NOMO-1 (cell line): ENCODE data around the gene MYH14.

ENCODE experiments used
- DNase-seq, 2 experiments: peaks; one replicate each; lab custom pipeline; 2025; ENCODE audit not compliant: unreplicated experiment in 2 of 2; lab: John Stamatoyannopoulos, UW

The MYH14 gene

DNA sequence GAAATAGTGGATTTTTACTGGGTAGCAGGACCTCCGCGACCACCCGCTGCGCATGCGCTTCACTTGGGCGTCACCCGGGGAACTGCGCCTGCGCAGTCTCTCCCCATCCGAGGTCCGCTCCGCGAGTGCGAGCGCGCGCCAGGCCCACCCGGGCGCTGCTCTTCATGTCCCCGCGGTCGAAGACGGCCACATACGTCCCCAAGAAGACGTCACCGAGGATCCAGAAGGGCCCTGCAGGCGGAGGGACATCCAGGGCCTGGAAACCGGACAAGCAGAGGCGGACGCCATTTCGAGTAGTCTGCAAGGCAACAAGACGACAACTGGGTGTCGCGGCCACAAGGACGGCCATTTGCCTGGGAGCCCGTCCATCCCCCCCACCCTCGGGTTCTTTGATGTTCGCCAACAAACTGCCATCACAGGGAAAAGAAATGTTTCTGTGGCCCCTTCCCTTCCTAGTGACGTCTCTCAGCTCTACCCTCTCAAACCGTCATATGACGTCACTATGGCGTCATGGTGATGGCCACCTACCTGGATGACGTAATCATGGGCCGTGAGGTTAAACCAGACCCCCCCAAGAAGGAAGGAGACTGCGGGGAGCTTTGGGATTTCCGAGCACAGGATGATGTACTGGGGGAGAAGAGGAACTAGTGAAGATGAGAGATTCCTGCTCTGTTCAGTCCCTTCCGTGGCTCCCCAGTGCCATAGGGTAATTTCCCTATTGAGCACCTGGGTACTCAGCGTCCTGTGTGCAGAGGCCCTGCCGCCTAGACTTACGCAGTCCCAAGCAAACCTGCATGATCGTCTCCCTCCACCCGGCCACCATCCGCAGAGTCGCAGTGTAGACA, 155.3 kb downstream of the MYH14 start:
- peak; percentile 63 to 78 for DNase-seq

DNA sequence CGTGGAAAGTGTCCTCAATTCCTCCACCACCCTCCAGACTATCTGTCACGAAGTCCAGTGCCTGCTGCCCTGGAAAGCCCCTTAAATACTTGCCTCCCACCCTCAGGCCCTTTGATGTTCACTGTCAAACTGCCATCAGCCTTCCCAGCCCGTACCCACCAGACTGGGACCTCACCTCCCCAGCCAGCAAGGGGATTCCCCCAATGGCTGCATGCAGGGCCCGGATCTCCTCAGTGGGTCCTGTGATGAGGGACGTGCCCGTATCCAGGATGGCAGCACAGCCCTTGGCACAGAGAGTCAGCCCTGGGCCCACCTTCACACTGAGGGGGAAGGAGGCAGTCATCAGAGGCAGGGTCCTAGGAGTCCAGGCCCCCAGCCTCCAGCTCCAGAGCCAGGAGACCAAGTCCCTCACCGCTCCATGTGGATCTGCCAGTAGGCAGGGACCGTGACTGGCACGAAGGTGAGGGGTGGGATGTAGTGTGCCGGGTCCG, 156.0 kb downstream of the MYH14 start:
- no peak for DNase-seq
